Measurements from ENCODE around the gene GAP43. TPM values are rescaled to one million over a fixed set of nuclear protein-coding genes. Genes with fewer than 3 reads are reported as not detected.

Gene GAP43
- total RNA-seq, result 0.56 and 1.2 TPM in 2 replicates

DNA sequence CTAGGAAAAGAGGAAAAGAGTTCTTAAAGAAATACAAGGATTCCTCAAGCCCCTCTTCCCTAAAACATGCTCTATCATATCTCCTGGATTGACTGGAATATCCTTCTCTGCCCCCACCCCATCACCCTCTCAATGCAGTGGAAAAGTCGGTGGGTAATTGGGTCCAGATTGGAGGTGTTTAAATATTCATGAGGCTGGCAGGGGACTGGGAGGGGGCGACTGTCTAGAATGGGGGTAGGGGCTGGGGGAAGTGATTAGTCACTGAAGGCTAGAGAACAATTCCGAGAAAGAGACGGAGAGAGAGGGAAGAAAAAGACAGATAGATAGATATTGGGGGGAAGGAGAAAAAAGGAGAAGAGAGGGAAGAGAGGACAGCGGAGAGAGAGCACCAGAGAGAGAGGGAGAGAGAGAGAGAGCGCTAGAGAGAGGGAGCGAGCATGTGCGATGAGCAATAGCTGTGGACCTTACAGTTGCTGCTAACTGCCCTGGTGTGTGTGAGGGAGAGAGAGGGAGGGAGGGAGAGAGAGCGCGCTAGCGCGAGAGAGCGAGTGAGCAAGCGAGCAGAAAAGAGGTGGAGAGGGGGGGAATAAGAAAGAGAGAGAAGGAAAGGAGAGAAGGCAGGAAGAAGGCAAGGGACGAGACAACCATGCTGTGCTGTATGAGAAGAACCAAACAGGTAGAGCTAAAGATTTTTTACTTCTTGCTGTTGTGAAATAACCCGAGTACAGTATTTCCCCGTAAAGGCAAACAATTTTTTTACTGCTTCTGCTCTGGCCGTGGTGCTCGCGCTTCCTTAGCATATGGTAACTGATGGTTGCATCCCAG, at the start of gene GAP43:
GAP43 (plus strand) TSS at position 467 of the 825 bp plus-strand sequence; CDS start at position 647, 180 bp downstream.

All from regular cardiac myocyte (primary cell).